Kidney (tissue), 14 donors: Measurements from ENCODE around the gene C22orf31. TPM values are rescaled to one million over a fixed set of nuclear protein-coding genes. Genes with fewer than 3 reads are reported as not detected.

ENCODE experiments used
- DNase-seq, 5 donors: peaks; one replicate each; pipeline ENCODE4 v3.0.0-alpha.2; 2013 to 2020
- FAIRE-seq: peaks from 2 replicates; lab custom pipeline; 2012; peaks lifted over from hg19 to GRCh38; lab: Jason Lieb, UNC
- H3K27ac ChIP-seq, 2 donors: one replicate each; pipeline ENCODE4 v1.7.0; 2013; ENCODE audit warnings: low read depth in 2 of 2, low read length in 2 of 2, inconsistent platforms in 1 of 2
- H3K27me3 ChIP-seq: one replicate; pipeline ENCODE4 v1.7.1; 2013; ENCODE audit warnings: low read length, inconsistent platforms; ENCODE audit not compliant: control insufficient read depth, insufficient read depth
- H3K36me3 ChIP-seq, 3 donors: one replicate each; pipeline versions ENCODE4 v1.7.0 to v1.7.1; 2013; ENCODE audit warnings: low read length in 3 of 3, control low read depth in 1 of 3, inconsistent platforms in 1 of 3; ENCODE audit not compliant: insufficient read depth in 3 of 3, control insufficient read depth in 2 of 3
- H3K4me1 ChIP-seq, 3 donors: one replicate each; pipeline versions ENCODE4 v1.7.0 to v1.7.1; 2013; ENCODE audit warnings: low read length in 3 of 3, inconsistent platforms in 1 of 3, low read depth in 1 of 3; ENCODE audit not compliant: control insufficient read depth in 2 of 3, insufficient read depth in 2 of 3
- H3K4me3 ChIP-seq, 3 donors: one replicate each; pipeline versions ENCODE4 v1.7.0 to v1.8.1; 2013; ENCODE audit warnings: low read length in 3 of 3, control low read depth in 1 of 3, inconsistent platforms in 1 of 3
- H3K9ac ChIP-seq, 3 donors: one replicate each; pipeline versions ENCODE4 v1.7.0 to v1.7.1; 2013; ENCODE audit warnings: low read length in 3 of 3, control low read depth in 1 of 3, inconsistent platforms in 1 of 3
- H3K9me3 ChIP-seq, 3 donors: one replicate each; pipeline versions ENCODE4 v1.7.0 to v1.7.1; 2013; ENCODE audit warnings: low read length in 3 of 3, control low read depth in 1 of 3, inconsistent platforms in 1 of 3; ENCODE audit not compliant: control insufficient read depth in 2 of 3, insufficient read depth in 1 of 3
- intact Hi-C: fragments of 100-400 bp; cut with DNase I; formaldehyde crosslinking; loops from one replicate; pipeline ENCODE4 v1.11.1; 2022
- polyA plus RNA-seq: library from polyadenylated mRNA; stranded (reverse); fragments of 350-450 nt; fragmentation: Illumina TruSeq; extraction: RNeasy Lipid Tissue Mini Kit (QIAGEN cat#74804); gene quantifications from one replicate; pipeline ENCODE4 v1.2.3, GENCODE V29; 2014; ENCODE audit warnings: low read depth, low replicate concordance; ENCODE audit not compliant: insufficient read depth
- total RNA-seq: library from RNA; stranded (reverse); fragmentation: NEBNext Ultra II Directional; extraction: Animal tissue kit (Norgen Biotek cat#: 25700); gene quantifications from one replicate; pipeline ENCODE4 v1.2.1, GENCODE V29; 2021
- TF ChIP-seq, protein P1 (sequence below): IDR thresholded peaks from 3 replicates; pipeline ENCODE4 v1.5.1; 2012; ENCODE audit warnings: mild to moderate bottlenecking, moderate library complexity, borderline replicate concordance; ENCODE audit not compliant: insufficient read depth; ENCODE audit errors: extremely low read depth
- donor health status: control.
- donor health status: control.
- donor health status: control.
- donor health status: control.
- donor health status: control.
- donor health status: DM: yes; HTN: yes; CAD: no.
- donor health status: Normal renal cell carcinoma (clear cell type).

Gene C22orf31
- total and polyA plus RNA-seq, 2 donors from 2014 or later: not detected

DNA sequence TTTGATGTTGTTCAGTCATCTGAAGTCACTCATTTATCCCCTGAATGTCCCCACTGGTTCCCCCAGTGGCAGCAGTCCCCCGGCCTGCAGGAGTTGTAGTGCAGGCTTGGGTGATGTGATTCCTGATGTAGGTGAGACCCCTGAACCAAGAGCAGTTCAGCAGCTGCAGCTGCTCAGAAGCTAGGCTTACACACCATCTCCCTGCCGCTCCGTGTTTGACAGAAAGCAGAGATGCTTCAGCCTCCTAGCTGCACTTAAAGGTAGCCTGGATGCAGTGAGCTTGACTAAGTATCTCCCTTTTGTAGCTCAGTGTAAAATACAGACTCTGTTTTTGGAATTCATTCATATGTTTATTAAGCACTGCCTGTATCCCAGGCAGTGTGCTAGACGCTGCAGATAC lies 47.3 kb downstream of the C22orf31 start:
- no peaks in the 10 kb centered on the region for H3K36me3 ChIP-seq
- no peak overlapping the region for H3K9ac ChIP-seq
- H3K4me3 ChIP-seq: no peak overlapping the region
- FAIRE-seq (no peak), DNase-seq (peak in 1 of 5 donors; percentile 69)
- H3K27ac ChIP-seq: no peak overlapping the region
- TF ChIP-seq, protein P1, sequence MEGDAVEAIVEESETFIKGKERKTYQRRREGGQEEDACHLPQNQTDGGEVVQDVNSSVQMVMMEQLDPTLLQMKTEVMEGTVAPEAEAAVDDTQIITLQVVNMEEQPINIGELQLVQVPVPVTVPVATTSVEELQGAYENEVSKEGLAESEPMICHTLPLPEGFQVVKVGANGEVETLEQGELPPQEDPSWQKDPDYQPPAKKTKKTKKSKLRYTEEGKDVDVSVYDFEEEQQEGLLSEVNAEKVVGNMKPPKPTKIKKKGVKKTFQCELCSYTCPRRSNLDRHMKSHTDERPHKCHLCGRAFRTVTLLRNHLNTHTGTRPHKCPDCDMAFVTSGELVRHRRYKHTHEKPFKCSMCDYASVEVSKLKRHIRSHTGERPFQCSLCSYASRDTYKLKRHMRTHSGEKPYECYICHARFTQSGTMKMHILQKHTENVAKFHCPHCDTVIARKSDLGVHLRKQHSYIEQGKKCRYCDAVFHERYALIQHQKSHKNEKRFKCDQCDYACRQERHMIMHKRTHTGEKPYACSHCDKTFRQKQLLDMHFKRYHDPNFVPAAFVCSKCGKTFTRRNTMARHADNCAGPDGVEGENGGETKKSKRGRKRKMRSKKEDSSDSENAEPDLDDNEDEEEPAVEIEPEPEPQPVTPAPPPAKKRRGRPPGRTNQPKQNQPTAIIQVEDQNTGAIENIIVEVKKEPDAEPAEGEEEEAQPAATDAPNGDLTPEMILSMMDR: no peak
- intact Hi-C loops: no loop called here
- no peaks in the 10 kb centered on the region for H3K9me3 ChIP-seq
- H3K4me1 ChIP-seq: peaks cover 8 to 48% (median 33%) of the 10 kb centered on the region in 3 donors
- H3K27me3 ChIP-seq: no peaks in the 10 kb centered on the region

DNA sequence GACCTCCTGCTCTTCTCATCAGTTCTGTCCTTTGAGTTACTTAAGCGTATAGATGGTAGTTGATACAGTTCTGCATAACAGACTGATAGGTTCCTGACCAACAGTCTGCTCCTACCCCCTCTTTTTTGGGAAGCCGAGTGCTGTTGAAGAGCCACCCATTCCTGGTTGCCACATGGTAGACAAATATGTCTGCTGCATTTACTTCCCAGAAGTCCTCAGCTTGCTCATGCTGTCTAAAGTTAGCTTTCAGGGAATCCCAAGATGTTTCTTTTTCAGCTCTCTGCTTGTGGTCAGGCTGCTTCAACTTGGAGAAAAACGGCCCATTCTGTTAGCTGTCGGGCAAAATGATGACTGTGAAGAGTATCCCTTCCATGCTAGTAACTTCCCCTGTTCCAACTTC lies 48.7 kb downstream of the C22orf31 start:
- no peak overlapping the region for H3K9ac ChIP-seq
- no peaks in the 10 kb centered on the region for H3K9me3 ChIP-seq
- H3K4me3 ChIP-seq: no peak overlapping the region
- no peak overlapping the region for H3K27ac ChIP-seq
- H3K27me3 ChIP-seq: no peaks in the 10 kb centered on the region
- intact Hi-C loops: no loop called here
- no peak for FAIRE-seq
- peaks cover 8 to 49% (median 26%) of the 10 kb centered on the region in 3 donors for H3K4me1 ChIP-seq
- no peaks in the 10 kb centered on the region for H3K36me3 ChIP-seq
- TF ChIP-seq, protein P1: no peak
- no peak for DNase-seq

GRCh38 chr22:29012101-29012433 lies 49.6 kb downstream of the C22orf31 start:
- Histone ChIP-seq H3K9ac (no peak overlapping the region), H3K27me3 (no peaks in the 10 kb centered on the region), H3K4me1 (peaks cover 8 to 40% (median 17%) of the 10 kb centered on the region in 3 donors), H3K36me3 (no peaks in the 10 kb centered on the region), H3K9me3 (no peaks in the 10 kb centered on the region), H3K27ac (peak overlapping the region in 1 of 2 donors; percentile 33), H3K4me3 (no peak overlapping the region)
- no peak for FAIRE-seq
- intact Hi-C loops: no loop called here
- no peak for DNase-seq
- TF ChIP-seq, protein P1: no peak
